ENCODE data around the gene RPS19BP1. TPM values are rescaled to one million over a fixed set of nuclear protein-coding genes. Genes with fewer than 3 reads are reported as not detected.

The RPS19BP1 gene
- total RNA-seq, 2 donors from 2014 or later, result 42.6 to 47.3 TPM

- ATAC-seq (no peak), DNase-seq (no peak)
- H3K9me3 ChIP-seq (ENCODE audit: control insufficient read depth, low read length, poor library complexity, severe bottlenecking), result no peaks in the 10 kb centered on the region
- Mint-ChIP-seq H3K27ac (peak overlapping the region; percentile 51), H3K27me3 (peaks cover 6% of the 10 kb centered on the region), H3K36me3 (ENCODE audit: low read depth) (no peaks in the 10 kb centered on the region), H3K4me1 (peaks cover 14% of the 10 kb centered on the region), H3K4me3 (peak overlapping the region; percentile 12)
Measured at GRCh38 chr22:39494471-39495120, 38.0 kb downstream of the RPS19BP1 start.

- Mint-ChIP-seq H3K4me1 (peaks cover 14% of the 10 kb centered on the region), H3K36me3 (ENCODE audit: low read depth) (no peaks in the 10 kb centered on the region), H3K4me3 (no peak overlapping the region), H3K27ac (no peak overlapping the region), H3K27me3 (peaks cover 6% of the 10 kb centered on the region)
- no peaks in the 10 kb centered on the region for H3K9me3 ChIP-seq (ENCODE audit: control insufficient read depth, low read length, poor library complexity, severe bottlenecking)
- ATAC-seq (no peak), DNase-seq (no peak)
Measured at GRCh38 chr22:39493759-39494158, 38.8 kb downstream of the RPS19BP1 start.

GRCh38 chr22:39492186-39492585, 40.4 kb downstream of the RPS19BP1 start:
- peaks cover 14% of the 10 kb centered on the region for H3K4me1 Mint-ChIP-seq
- H3K36me3 Mint-ChIP-seq (ENCODE audit: low read depth), result no peaks in the 10 kb centered on the region
- H3K4me3 Mint-ChIP-seq, result no peak overlapping the region
- H3K27ac Mint-ChIP-seq, result no peak overlapping the region
- ATAC-seq (no peak), DNase-seq (no peak)
- peaks cover 6% of the 10 kb centered on the region for H3K27me3 Mint-ChIP-seq
- H3K9me3 ChIP-seq (ENCODE audit: control insufficient read depth, low read length, poor library complexity, severe bottlenecking), result no peaks in the 10 kb centered on the region

- H3K36me3 Mint-ChIP-seq (ENCODE audit: low read depth), result no peaks in the 10 kb centered on the region
- H3K4me1 Mint-ChIP-seq, result peaks cover 14% of the 10 kb centered on the region
- DNase-seq, result no peak
- no peak overlapping the region for H3K27ac Mint-ChIP-seq
- no peaks in the 10 kb centered on the region for H3K9me3 ChIP-seq (ENCODE audit: control insufficient read depth, low read length, poor library complexity, severe bottlenecking)
- no peak overlapping the region for H3K4me3 Mint-ChIP-seq
- no peak for ATAC-seq
- H3K27me3 Mint-ChIP-seq, result peaks cover 6% of the 10 kb centered on the region
Measured at GRCh38 chr22:39491696-39492095, 40.9 kb downstream of the RPS19BP1 start.

GRCh38 chr22:39490966-39491680, 41.4 kb downstream of the RPS19BP1 start:
- no peak for DNase-seq
- Mint-ChIP-seq H3K4me3 (no peak overlapping the region), H3K36me3 (ENCODE audit: low read depth) (no peaks in the 10 kb centered on the region), H3K27me3 (peaks cover 6% of the 10 kb centered on the region), H3K4me1 (peaks cover 14% of the 10 kb centered on the region), H3K27ac (no peak overlapping the region)
- no peak for ATAC-seq
- no peaks in the 10 kb centered on the region for H3K9me3 ChIP-seq (ENCODE audit: control insufficient read depth, low read length, poor library complexity, severe bottlenecking)

GRCh38 chr22:39490135-39490798, 42.3 kb downstream of the RPS19BP1 start:
- no peak overlapping the region for H3K27ac Mint-ChIP-seq

GRCh38 chr22:39489094-39490068, 43.2 kb downstream of the RPS19BP1 start:
- ATAC-seq (no peak), DNase-seq (no peak)
- Mint-ChIP-seq H3K27ac (no peak overlapping the region), H3K4me1 (peaks cover 14% of the 10 kb centered on the region), H3K36me3 (ENCODE audit: low read depth) (no peaks in the 10 kb centered on the region), H3K4me3 (no peak overlapping the region), H3K27me3 (peaks cover 6% of the 10 kb centered on the region)
- no peaks in the 10 kb centered on the region for H3K9me3 ChIP-seq (ENCODE audit: control insufficient read depth, low read length, poor library complexity, severe bottlenecking)

More at GRCh38 chr22:39490135-39490798, 42.3 kb downstream of the RPS19BP1 start:
- DNase-seq, result peak; percentile 51 to 62 (median 57)
- peak; percentile 99 for ATAC-seq
- Mint-ChIP-seq H3K36me3 (ENCODE audit: low read depth) (no peaks in the 10 kb centered on the region), H3K4me1 (peaks cover 14% of the 10 kb centered on the region), H3K27me3 (peaks cover 6% of the 10 kb centered on the region), H3K4me3 (no peak overlapping the region)
- no peaks in the 10 kb centered on the region for H3K9me3 ChIP-seq (ENCODE audit: control insufficient read depth, low read length, poor library complexity, severe bottlenecking)

GRCh38 chr22:39488563-39489083, 43.9 kb downstream of the RPS19BP1 start:
- ATAC-seq (no peak), DNase-seq (no peak)
- no peak overlapping the region for H3K4me3 Mint-ChIP-seq
- H3K9me3 ChIP-seq (ENCODE audit: control insufficient read depth, low read length, poor library complexity, severe bottlenecking), result no peaks in the 10 kb centered on the region
- peaks cover 6% of the 10 kb centered on the region for H3K27me3 Mint-ChIP-seq
- H3K36me3 Mint-ChIP-seq (ENCODE audit: low read depth), result no peaks in the 10 kb centered on the region
- H3K4me1 Mint-ChIP-seq, result peaks cover 14% of the 10 kb centered on the region
- H3K27ac Mint-ChIP-seq, result no peak overlapping the region

GRCh38 chr22:39487826-39488520, 44.6 kb downstream of the RPS19BP1 start:
- no peak overlapping the region for H3K27ac Mint-ChIP-seq
- DNase-seq (no peak), ATAC-seq (no peak)
- no peaks in the 10 kb centered on the region for H3K36me3 Mint-ChIP-seq (ENCODE audit: low read depth)
- peaks cover under 1% of the 10 kb centered on the region for H3K27me3 Mint-ChIP-seq
- peaks cover 9% of the 10 kb centered on the region for H3K4me1 Mint-ChIP-seq
- no peak overlapping the region for H3K4me3 Mint-ChIP-seq
- no peaks in the 10 kb centered on the region for H3K9me3 ChIP-seq (ENCODE audit: control insufficient read depth, low read length, poor library complexity, severe bottlenecking)

GRCh38 chr22:39486951-39487825, 45.4 kb downstream of the RPS19BP1 start:
- H3K27me3 Mint-ChIP-seq, result no peaks in the 10 kb centered on the region
- no peak for DNase-seq
- H3K4me3 Mint-ChIP-seq, result no peak overlapping the region
- no peak overlapping the region for H3K27ac Mint-ChIP-seq
- no peak for ATAC-seq
- H3K36me3 Mint-ChIP-seq (ENCODE audit: low read depth), result no peaks in the 10 kb centered on the region
- no peaks in the 10 kb centered on the region for H3K9me3 ChIP-seq (ENCODE audit: control insufficient read depth, low read length, poor library complexity, severe bottlenecking)
- H3K4me1 Mint-ChIP-seq, result peaks cover 9% of the 10 kb centered on the region

- DNase-seq (no peak), ATAC-seq (no peak)
- peaks cover 6% of the 10 kb centered on the region for H3K4me1 Mint-ChIP-seq
- H3K4me3 Mint-ChIP-seq, result no peak overlapping the region
- H3K36me3 Mint-ChIP-seq (ENCODE audit: low read depth), result no peaks in the 10 kb centered on the region
- no peaks in the 10 kb centered on the region for H3K9me3 ChIP-seq (ENCODE audit: control insufficient read depth, low read length, poor library complexity, severe bottlenecking)
- no peak overlapping the region for H3K27ac Mint-ChIP-seq
- H3K27me3 Mint-ChIP-seq, result peaks cover 6% of the 10 kb centered on the region
Measured at GRCh38 chr22:39482768-39483167, 49.8 kb downstream of the RPS19BP1 start.

Data from T-helper 17 cell (primary cell).